IMR-90 (cell line): ENCODE measurements around the gene POLR2F. TPM values are rescaled to one million over a fixed set of nuclear protein-coding genes. Genes with fewer than 3 reads are reported as not detected.

Experiments
- ATAC-seq: fragments of 200-7000 bp; cut with Tn5 transposase; 2 replicates; pipeline ENCODE4 v1.9.1; 2020; ENCODE audit warnings: low read depth, mild to moderate bottlenecking, moderate library complexity
- BruUV-seq: library from RNA; stranded (reverse); fragments of 400-500 nt; replicated peaks from 2 replicates; lab custom pipeline; 2021; lab: Mats Ljungman, UMichigan
- CTCF ChIA-PET: fragments of 300-600 bp; formaldehyde crosslinking; extraction: SDS; loops from one replicate; lab custom pipeline; 2021; ENCODE audit warnings: antibody characterized with exemption; lab: Yijun Ruan, JAX
- POLR2A ChIA-PET: fragments of 300-600 bp; sonication (Branson Sonifier 250); formaldehyde crosslinking; loops from one replicate; lab custom pipeline; 2022; ENCODE audit warnings: antibody characterized with exemption; ENCODE audit not compliant: unreplicated experiment; lab: Charles Lee
- DNase-seq: peaks from one replicate; pipeline ENCODE4 v3.0.0; 2013
- H2AFZ ChIP-seq: replicated peaks from 2 replicates; pipeline ENCODE3; 2013; ENCODE audit warnings: low read length, mild to moderate bottlenecking; ENCODE audit not compliant: poor library complexity
- H2AK5ac ChIP-seq: 2 replicates; pipeline ENCODE4 v1.6.1; 2013; ENCODE audit warnings: low read depth, low read length, inconsistent platforms
- H2AK9ac ChIP-seq: replicated peaks from 2 replicates; pipeline ENCODE3; 2013; ENCODE audit warnings: mild to moderate bottlenecking, low read depth, low read length, moderate library complexity; ENCODE audit not compliant: poor library complexity
- H2BK120ac ChIP-seq: 2 replicates; pipeline ENCODE4 v1.6.1; 2013; ENCODE audit warnings: low read depth, low read length, inconsistent platforms
- H2BK15ac ChIP-seq: 3 replicates; pipeline ENCODE4 v1.6.1; 2013; ENCODE audit warnings: low read depth, low read length, inconsistent platforms
- H2BK20ac ChIP-seq: 2 replicates; pipeline ENCODE4 v1.6.1; 2013; ENCODE audit warnings: low read depth, mild to moderate bottlenecking, inconsistent platforms, low read length, moderate library complexity
- H2BK5ac ChIP-seq: 2 replicates; pipeline ENCODE4 v1.6.1; 2013; ENCODE audit warnings: mild to moderate bottlenecking, low read depth, low read length, inconsistent platforms; ENCODE audit not compliant: poor library complexity, severe bottlenecking
- H3K14ac ChIP-seq: replicated peaks from 2 replicates; pipeline ENCODE4 v1.6.1; 2013; ENCODE audit warnings: low read depth, low read length, inconsistent platforms
- H3K18ac ChIP-seq: 2 replicates; pipeline ENCODE4 v1.6.1; 2013; ENCODE audit warnings: low read depth, low read length, control low read depth
- H3K23ac ChIP-seq: 2 replicates; pipeline ENCODE4 v1.6.1; 2013; ENCODE audit warnings: low read depth, low read length, inconsistent platforms
- H3K27ac ChIP-seq: 2 replicates; pipeline ENCODE4 v1.5.1; 2013; ENCODE audit warnings: mild to moderate bottlenecking, control low read depth, low read length; ENCODE audit not compliant: insufficient read depth
- H3K27me3 ChIP-seq: 2 replicates; pipeline ENCODE4 v1.6.1; 2013; ENCODE audit warnings: low read length; ENCODE audit not compliant: control insufficient read depth, insufficient read depth
- H3K36me3 ChIP-seq: 2 replicates; pipeline ENCODE4 v1.6.1; 2013; ENCODE audit warnings: low read length, mixed read lengths; ENCODE audit not compliant: control insufficient read depth, insufficient read depth
- H3K4ac ChIP-seq: 2 replicates; pipeline ENCODE4 v1.6.1; 2013; ENCODE audit warnings: low read depth, low read length, inconsistent platforms
- H3K4me1 ChIP-seq: 2 replicates; pipeline ENCODE4 v1.6.1; 2013; ENCODE audit warnings: low read length, mixed read lengths; ENCODE audit not compliant: control insufficient read depth, insufficient read depth
- H3K4me2 ChIP-seq: 2 replicates; pipeline ENCODE4 v1.6.1; 2013; ENCODE audit warnings: low read depth, mild to moderate bottlenecking, control low read depth, low read length, moderate library complexity
- H3K4me3 ChIP-seq: 2 replicates; pipeline ENCODE4 v1.5.1; 2013; ENCODE audit warnings: low read depth, mild to moderate bottlenecking, control low read depth, low read length, moderate library complexity; ENCODE audit not compliant: insufficient read depth
- H3K56ac ChIP-seq: 2 replicates; pipeline ENCODE4 v1.6.1; 2013; ENCODE audit warnings: low read length, inconsistent platforms; ENCODE audit not compliant: insufficient read depth; ENCODE audit errors: extremely low read depth
- H3K79me1 ChIP-seq, 2 experiments: 2 replicates each; pipeline ENCODE4 v1.6.1; 2013; ENCODE audit warnings: low read length in 2 of 2, inconsistent platforms in 1 of 2, low read depth in 1 of 2
- H3K9ac ChIP-seq: 2 replicates; pipeline ENCODE4 v1.6.1; 2013; ENCODE audit warnings: low read depth, low read length, control low read depth
- H3K9me1 ChIP-seq: 2 replicates; pipeline ENCODE4 v1.6.1; 2013; ENCODE audit warnings: low read length, inconsistent platforms; ENCODE audit not compliant: insufficient read depth
- H3K9me3 ChIP-seq: 2 replicates; pipeline ENCODE4 v1.6.1; 2013; ENCODE audit warnings: low read length; ENCODE audit not compliant: control insufficient read depth, insufficient read depth
- H4K20me1 ChIP-seq: 2 replicates; pipeline ENCODE4 v1.6.1; 2013; ENCODE audit warnings: low read length, inconsistent platforms; ENCODE audit not compliant: insufficient read depth
- H4K5ac ChIP-seq: 2 replicates; pipeline ENCODE4 v1.6.1; 2013; ENCODE audit warnings: mild to moderate bottlenecking, low read depth, low read length, control low read depth
- H4K8ac ChIP-seq, 2 experiments: 2 replicates each; pipeline ENCODE4 v1.6.1; 2013; ENCODE audit warnings: low read depth in 2 of 2, low read length in 2 of 2, control low read depth in 1 of 2, inconsistent platforms in 1 of 2
- H4K91ac ChIP-seq: 2 replicates; pipeline ENCODE4 v1.6.1; 2013; ENCODE audit warnings: low read depth, low read length, inconsistent platforms; ENCODE audit not compliant: insufficient read depth
- CHD1 ChIP-seq: IDR thresholded peaks from 2 replicates; pipeline ENCODE4 v1.6.1; 2012; ENCODE audit warnings: low read depth, low read length, improper control_type of control experiment
- CTCF ChIP-seq: conservative IDR thresholded peaks from 2 replicates; pipeline ENCODE4 v1.5.1; 2012; ENCODE audit warnings: mild to moderate bottlenecking, low read depth, low read length, improper control_type of control experiment
- ELK1 ChIP-seq: fragments of 150-350 bp; IDR thresholded peaks from 2 replicates; pipeline ENCODE4 v1.6.1; 2016; ENCODE audit warnings: low read depth, mild to moderate bottlenecking, low read length, moderate library complexity, borderline replicate concordance
- MAZ ChIP-seq: IDR thresholded peaks from 2 replicates; pipeline ENCODE4 v1.6.1; 2012; ENCODE audit warnings: low read depth, mild to moderate bottlenecking, low read length, improper control_type of control experiment, moderate library complexity, borderline replicate concordance
- MXI1 ChIP-seq: IDR thresholded peaks from 2 replicates; pipeline ENCODE4 v1.6.1; 2012; ENCODE audit warnings: low read depth, mild to moderate bottlenecking, low read length, moderate library complexity, borderline replicate concordance
- NFE2L2 ChIP-seq: fragments of 150-350 bp; IDR thresholded peaks from 2 replicates; pipeline ENCODE4 v1.6.1; 2016; ENCODE audit warnings: low read depth, mild to moderate bottlenecking, low read length
- RAD21 ChIP-seq: IDR thresholded peaks from 2 replicates; pipeline ENCODE4 v1.6.1; 2012; ENCODE audit warnings: low read length, improper control_type of control experiment
- RCOR1 ChIP-seq: IDR thresholded peaks from 2 replicates; pipeline ENCODE4 v1.6.1; 2012; ENCODE audit warnings: mild to moderate bottlenecking, low read length, improper control_type of control experiment; ENCODE audit not compliant: insufficient replicate concordance
- RFX5 ChIP-seq: IDR thresholded peaks from 2 replicates; pipeline ENCODE4 v1.8.0; 2012; ENCODE audit warnings: low read depth, mild to moderate bottlenecking, low read length, moderate library complexity
- SMC3 ChIP-seq: fragments of 150-350 bp; IDR thresholded peaks from 2 replicates; pipeline ENCODE4 v1.6.1; 2016; ENCODE audit warnings: low read depth, mild to moderate bottlenecking, antibody characterized with exemption, low read length, moderate library complexity
- USF2 ChIP-seq: fragments of 150-350 bp; IDR thresholded peaks from 2 replicates; pipeline ENCODE4 v1.6.1; 2017; ENCODE audit warnings: mild to moderate bottlenecking, antibody characterized with exemption, low read length, low read depth
- WGBS, 2 experiments: methylation state at CpG; one replicate each; pipeline versions ENCODE4 v1.1.5 to v1.1.7; 2013; ENCODE audit warnings: missing lambda C conversion rate in 2 of 2; ENCODE audit not compliant: insufficient read length in 1 of 2; ENCODE audit errors: extremely low coverage in 2 of 2; 5-methylcytosine and 5-hydroxymethylcytosine counted together
- dilution Hi-C: fragments of 300-500 bp; cut with HindIII; formaldehyde crosslinking; loops from one replicate; pipeline ENCODE4 v1.14.3; 2018; ENCODE audit warnings: low sequenced_read_pairs; ENCODE audit not compliant: unreplicated experiment
- in situ Hi-C: fragments of 300-500 bp; cut with MboI; formaldehyde crosslinking; loops from 3 replicates; pipeline ENCODE4 v1.14.3; 2019; ENCODE audit warnings: low sequenced_read_pairs, inconsistent platforms, mixed read lengths
- intact Hi-C: fragments of 100-400 bp; cut with micrococcal nuclease; formaldehyde crosslinking; loops from 2 replicates; pipeline ENCODE4 v1.10.0; 2022
- polyA plus RNA-seq, 3 experiments: library from polyadenylated mRNA; depleted of rRNA; stranded (reverse); fragments of >200 nt; gene quantifications; 2 replicates each; pipeline ENCODE4 v1.2.3, GENCODE V29; 2012; ENCODE audit warnings: low replicate concordance in 1 of 3
- total RNA-seq: library from RNA; depleted of rRNA; stranded (reverse); fragments of >200 nt; gene quantifications from 2 replicates; pipeline ENCODE4 v1.2.3, GENCODE V29; 2012

POLR2F gene
- total and polyA plus RNA-seq, 2 of the 4 experiments (the other 2 are of a cell fraction), result 26.0 to 147 TPM

- no peak overlapping the region for H3K14ac ChIP-seq
- no peak overlapping the region for H2BK120ac ChIP-seq
- ChIA-PET CTCF (no interaction called here), POLR2A (no interaction called here)
- no peak overlapping the region for H2AK5ac ChIP-seq
- no peak overlapping the region for H3K18ac ChIP-seq
- no peak overlapping the region for H2AK9ac ChIP-seq
- no peak overlapping the region for H3K9ac ChIP-seq
- no peak overlapping the region for H4K91ac ChIP-seq
- intact Hi-C loops, result no loop called here
- DNase-seq (no peak), ATAC-seq (no peak)
- no peak overlapping the region for H2BK5ac ChIP-seq
- 0 out of 2 replicates have a peak, but pooled peaks cover 7% of the 10 kb centered on the region for H3K9me1 ChIP-seq
- no peak overlapping the region for H3K4ac ChIP-seq
- no peak overlapping the region for H3K23ac ChIP-seq
- no peak overlapping the region for H3K4me2 ChIP-seq
- BruUV-seq, result no TSS peak
- H3K36me3 ChIP-seq, result peaks cover 41% of the 10 kb centered on the region
- no peak overlapping the region for H2BK15ac ChIP-seq
- dilution Hi-C loops, result no loop called here
- TF ChIP-seq CHD1, result no peak
- no peak for TF ChIP-seq NFE2L2
- no peak for TF ChIP-seq MXI1
- TF ChIP-seq USF2, result no peak
- TF ChIP-seq ELK1, result no peak
- TF ChIP-seq SMC3, result no peak
- no peak for TF ChIP-seq RFX5
- TF ChIP-seq CTCF, result no peak
- TF ChIP-seq MAZ, result no peak
- TF ChIP-seq RAD21, result no peak
- TF ChIP-seq RCOR1, result no peak
- no peak overlapping the region for H3K27ac ChIP-seq
- H3K56ac ChIP-seq, result no peak overlapping the region
- H3K4me3 ChIP-seq, result no peak overlapping the region
- in situ Hi-C loops, result no loop called here
- H2AFZ ChIP-seq, result no peak overlapping the region
- H3K9me3 ChIP-seq, result no peaks in the 10 kb centered on the region
- no peak overlapping the region for H4K8ac ChIP-seq
- H4K20me1 ChIP-seq, result no peaks in the 10 kb centered on the region
- H3K79me1 ChIP-seq, result peaks cover 3 to 9% of the 10 kb centered on the region in 2 experiments; a peak in 2 of 4 replicates
- no peak overlapping the region for H4K5ac ChIP-seq
- 100% methylated on average over 3 of the region's 8 CpGs; no CpG with 5 or more reads in 1 of the 2 experiments for WGBS, 2 experiments
- no peaks in the 10 kb centered on the region for H3K4me1 ChIP-seq
- H2BK20ac ChIP-seq, result no peak overlapping the region
- no peaks in the 10 kb centered on the region for H3K27me3 ChIP-seq
These were observed 11.4 kb upstream of the POLR2F start for GRCh38 chr22:37942133-37942532.
